Activated naive CD8-positive, alpha-beta T cell (primary cell): Measurements from ENCODE around the gene PRLH.

ENCODE experiments used
- H3K27ac Mint-ChIP-seq: one replicate; pipeline ENCODE4 v1.8.0; 2021; ENCODE audit warnings: mixed read lengths
- H3K27me3 Mint-ChIP-seq: one replicate; pipeline ENCODE4 v1.8.0; 2021; ENCODE audit warnings: mixed read lengths
- H3K36me3 Mint-ChIP-seq: one replicate; pipeline ENCODE4 v1.8.0; 2021; ENCODE audit warnings: mixed read lengths
- H3K4me1 Mint-ChIP-seq: one replicate; pipeline ENCODE4 v1.8.0; 2021; ENCODE audit warnings: low read depth, mixed read lengths
- H3K4me3 Mint-ChIP-seq: one replicate; pipeline ENCODE4 v1.8.0; 2021; ENCODE audit warnings: mild to moderate bottlenecking, mixed read lengths
- H3K9me3 Mint-ChIP-seq: one replicate; pipeline ENCODE4 v1.8.0; 2021; ENCODE audit warnings: low read depth, mixed read lengths

PRLH gene

DNA sequence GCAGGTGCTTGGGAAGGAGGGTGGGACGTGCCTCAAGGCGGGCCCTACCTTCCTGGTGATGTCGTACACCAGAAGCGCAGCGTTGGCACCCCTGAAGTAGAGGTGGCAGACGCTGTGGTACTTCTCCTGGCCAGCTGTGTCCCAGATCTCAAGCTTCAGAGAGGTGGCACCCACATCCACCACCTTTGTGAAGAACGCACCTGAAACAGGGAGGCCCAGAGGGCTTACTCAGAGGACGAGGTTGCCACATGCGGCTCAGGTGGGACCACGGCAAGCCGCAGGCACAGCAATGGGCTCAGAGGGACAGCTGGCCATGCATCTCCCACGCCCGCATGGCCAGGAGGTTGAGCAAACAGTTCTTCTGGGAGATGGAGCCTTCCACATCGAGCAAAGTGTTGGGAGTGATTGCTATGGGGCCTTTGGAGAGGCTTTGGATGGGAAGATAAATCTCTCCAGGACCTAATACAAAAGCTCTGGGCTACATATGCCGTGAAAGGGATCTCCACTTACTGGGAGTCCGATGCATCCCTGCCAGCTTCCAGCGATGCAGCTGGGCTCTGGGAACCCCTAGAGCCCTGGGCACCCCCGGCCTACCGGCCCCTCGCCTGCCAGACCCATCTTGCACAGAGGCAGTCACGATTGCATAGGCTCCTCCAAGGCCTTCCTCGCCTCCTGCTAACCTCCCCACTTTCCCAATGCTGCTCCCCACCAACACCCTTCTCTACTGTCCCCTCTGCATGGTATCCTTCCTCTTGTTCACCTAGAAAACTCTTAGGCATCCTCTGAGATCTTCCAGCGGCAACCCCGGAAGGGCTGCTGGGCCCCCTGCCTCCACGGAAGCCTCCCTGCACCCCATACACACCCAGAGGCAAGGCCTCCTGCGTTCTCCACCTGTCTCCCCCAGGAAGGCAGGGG is 11.8 kb downstream of the PRLH start:
- no peaks in the 10 kb centered on the region for H3K36me3 Mint-ChIP-seq
- peaks cover 6% of the 10 kb centered on the region for H3K4me1 Mint-ChIP-seq
- H3K27me3 Mint-ChIP-seq = no peaks in the 10 kb centered on the region
- no peaks in the 10 kb centered on the region for H3K9me3 Mint-ChIP-seq
- no peak overlapping the region for H3K27ac Mint-ChIP-seq
- H3K4me3 Mint-ChIP-seq = no peak overlapping the region

- H3K4me3 Mint-ChIP-seq = no peak overlapping the region
- peak overlapping the region; percentile 46 for H3K27ac Mint-ChIP-seq
- H3K4me1 Mint-ChIP-seq = peaks cover 6% of the 10 kb centered on the region
- H3K9me3 Mint-ChIP-seq = no peaks in the 10 kb centered on the region
- no peaks in the 10 kb centered on the region for H3K36me3 Mint-ChIP-seq
- no peaks in the 10 kb centered on the region for H3K27me3 Mint-ChIP-seq
Observed at GRCh38 chr2:237581326-237581725, 15.0 kb downstream of the PRLH start.

DNA sequence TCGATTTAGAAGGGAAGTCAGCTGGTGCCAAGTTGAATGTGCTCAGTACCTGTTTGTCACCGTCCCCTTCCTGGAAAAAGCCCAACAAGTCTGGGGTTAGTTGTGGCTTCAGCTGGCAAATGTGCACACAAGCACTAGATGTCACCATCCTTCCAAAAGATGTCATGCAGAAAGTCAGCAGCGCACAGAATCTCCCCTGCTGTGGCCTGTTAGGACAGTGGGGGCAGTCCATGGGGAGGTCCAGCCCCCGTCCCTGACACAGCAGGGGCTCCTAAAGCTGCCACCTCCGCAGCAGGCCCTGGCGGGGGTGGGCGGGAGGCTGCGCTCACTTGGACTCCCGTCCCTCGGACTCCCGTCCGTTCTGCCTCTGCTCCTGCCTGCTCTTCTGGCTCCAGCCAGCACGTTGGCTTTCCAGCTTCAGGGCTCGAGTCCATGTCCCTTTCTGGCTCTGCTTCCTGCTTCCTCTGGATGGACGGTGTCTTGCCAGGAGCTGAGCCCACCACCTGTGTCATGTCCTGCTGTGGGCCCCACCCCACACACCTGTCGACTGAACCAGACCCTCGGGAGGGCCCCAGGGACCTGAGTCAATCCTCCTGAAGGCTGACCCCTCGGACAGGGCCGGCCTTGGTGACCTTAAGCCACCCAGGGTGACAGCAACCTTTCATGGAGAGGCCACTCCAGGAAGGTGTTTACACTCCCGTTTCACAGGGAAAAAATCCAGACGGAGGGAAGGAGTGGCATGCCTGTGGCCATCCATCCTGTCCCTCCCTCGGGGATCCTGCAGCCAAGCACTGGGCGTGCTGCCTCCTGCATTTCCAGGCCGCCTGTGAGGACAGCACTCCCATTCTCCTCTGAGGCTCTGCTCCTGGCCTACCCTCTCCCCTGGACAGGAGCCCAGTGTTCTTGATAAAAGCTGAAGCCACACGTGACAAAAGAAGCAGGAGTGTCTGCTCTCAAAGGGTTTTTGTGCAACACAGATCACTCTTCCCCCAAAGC is 15.7 kb downstream of the PRLH start:
- H3K4me3 Mint-ChIP-seq = no peak overlapping the region
- H3K9me3 Mint-ChIP-seq = no peaks in the 10 kb centered on the region
- H3K27me3 Mint-ChIP-seq = no peaks in the 10 kb centered on the region
- peak overlapping the region; percentile 46 for H3K27ac Mint-ChIP-seq
- H3K4me1 Mint-ChIP-seq = peaks cover 6% of the 10 kb centered on the region
- no peaks in the 10 kb centered on the region for H3K36me3 Mint-ChIP-seq

- Mint-ChIP-seq H3K27me3 (no peaks in the 10 kb centered on the region), H3K27ac (no peak overlapping the region), H3K9me3 (no peaks in the 10 kb centered on the region), H3K36me3 (no peaks in the 10 kb centered on the region), H3K4me1 (peaks cover 6% of the 10 kb centered on the region), H3K4me3 (no peak overlapping the region)
Observed at GRCh38 chr2:237583385-237584295, 17.3 kb downstream of the PRLH start.

GRCh38 chr2:237585590-237586221 is 19.3 kb downstream of the PRLH start:
- Mint-ChIP-seq H3K4me3 (no peak overlapping the region), H3K4me1 (peaks cover 9% of the 10 kb centered on the region), H3K36me3 (no peaks in the 10 kb centered on the region), H3K27me3 (no peaks in the 10 kb centered on the region), H3K27ac (no peak overlapping the region), H3K9me3 (no peaks in the 10 kb centered on the region)

DNA sequence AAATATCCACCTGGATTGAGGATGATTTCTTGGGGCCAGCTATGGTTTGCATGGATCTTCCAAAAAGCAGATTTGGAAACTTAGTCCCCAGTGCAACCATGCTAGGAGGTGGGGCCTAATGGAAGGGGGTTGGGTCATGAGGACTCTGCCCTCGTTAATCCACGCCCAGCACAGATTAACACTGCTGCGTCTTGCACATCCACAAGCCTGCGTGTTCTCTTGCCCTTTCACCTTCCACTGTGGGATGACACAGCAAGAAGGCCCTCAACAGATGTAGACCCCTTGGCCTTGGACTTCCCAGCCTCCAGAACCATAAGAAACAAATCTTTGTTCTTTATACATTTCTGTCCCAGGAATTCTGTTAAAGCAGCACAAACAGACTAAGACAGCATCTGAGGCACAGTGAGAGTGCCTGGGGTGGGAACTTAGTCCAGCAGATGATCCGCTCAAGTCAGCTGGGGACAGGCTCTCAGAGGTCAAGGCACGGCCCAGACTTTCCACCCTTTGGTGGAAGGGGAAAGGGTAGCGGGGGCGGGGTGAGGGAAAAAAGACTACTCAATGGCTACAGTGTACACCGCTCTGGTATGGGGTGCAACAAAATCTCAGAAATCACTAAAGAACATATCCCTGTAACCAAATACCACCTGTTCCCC is 21.8 kb downstream of the PRLH start:
- Mint-ChIP-seq H3K4me3 (no peak overlapping the region), H3K27me3 (no peaks in the 10 kb centered on the region), H3K36me3 (no peaks in the 10 kb centered on the region), H3K4me1 (peaks cover 14% of the 10 kb centered on the region), H3K9me3 (no peaks in the 10 kb centered on the region), H3K27ac (no peak overlapping the region)

DNA sequence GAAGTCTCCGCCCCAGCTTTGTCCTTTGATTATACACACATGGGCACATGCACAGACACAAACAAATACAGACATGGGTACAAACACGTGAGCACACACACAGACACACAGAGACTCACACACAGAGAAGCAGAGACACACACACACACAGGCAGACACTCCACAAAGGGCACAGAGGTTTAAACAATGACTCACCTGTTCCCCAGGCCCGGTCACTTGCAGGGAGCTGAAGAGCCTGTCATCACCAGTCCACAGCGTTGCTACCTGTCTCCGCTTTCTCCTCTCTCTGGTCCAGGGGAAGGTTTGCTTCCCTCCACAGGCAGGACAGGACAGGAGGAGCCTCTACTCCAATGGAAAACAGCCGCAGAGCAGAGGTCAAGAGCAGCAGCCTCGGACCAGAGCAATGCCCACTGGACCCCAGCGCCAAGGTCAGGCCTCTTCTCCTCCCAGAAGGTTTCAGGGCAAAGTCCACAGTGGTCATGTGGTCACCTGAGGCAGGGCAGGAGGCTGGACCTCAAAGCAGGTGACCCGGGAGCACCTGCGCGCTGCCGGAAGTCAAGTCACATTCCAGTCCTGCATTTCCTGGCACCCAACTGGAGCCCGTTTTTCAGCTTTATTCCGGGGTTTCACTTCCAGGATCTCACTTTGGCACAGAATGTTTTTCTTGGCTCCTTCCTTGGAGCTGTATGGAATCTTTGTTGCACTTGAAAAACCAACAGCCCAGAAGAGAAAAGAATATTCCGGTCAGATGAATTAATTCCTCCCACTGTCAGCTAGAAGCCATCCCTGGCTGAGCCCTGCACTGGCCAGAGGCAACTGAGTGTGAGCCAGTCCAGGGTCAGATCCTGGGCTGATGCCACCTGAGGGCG is 24.1 kb downstream of the PRLH start, which contains the start of gene RAB17:
Gene RAB17, minus strand, starts transcription at position 463 of the 869 bp plus-strand sequence. CDS start 4,580 bp downstream, outside the sequence.
- Mint-ChIP-seq H3K27me3 (no peaks in the 10 kb centered on the region), H3K27ac (no peak within 1 kb of the TSS), H3K4me3 (no peak within 1 kb of the TSS), H3K36me3 (no peaks in the 10 kb centered on the region), H3K9me3 (no peaks in the 10 kb centered on the region), H3K4me1 (peaks cover 14% of the 10 kb centered on the region)

GRCh38 chr2:237591141-237591881 is 24.9 kb downstream of the PRLH start:
- Mint-ChIP-seq H3K27ac (no peak overlapping the region), H3K27me3 (no peaks in the 10 kb centered on the region), H3K36me3 (no peaks in the 10 kb centered on the region), H3K4me1 (peaks cover 14% of the 10 kb centered on the region), H3K9me3 (no peaks in the 10 kb centered on the region), H3K4me3 (no peak overlapping the region)

DNA sequence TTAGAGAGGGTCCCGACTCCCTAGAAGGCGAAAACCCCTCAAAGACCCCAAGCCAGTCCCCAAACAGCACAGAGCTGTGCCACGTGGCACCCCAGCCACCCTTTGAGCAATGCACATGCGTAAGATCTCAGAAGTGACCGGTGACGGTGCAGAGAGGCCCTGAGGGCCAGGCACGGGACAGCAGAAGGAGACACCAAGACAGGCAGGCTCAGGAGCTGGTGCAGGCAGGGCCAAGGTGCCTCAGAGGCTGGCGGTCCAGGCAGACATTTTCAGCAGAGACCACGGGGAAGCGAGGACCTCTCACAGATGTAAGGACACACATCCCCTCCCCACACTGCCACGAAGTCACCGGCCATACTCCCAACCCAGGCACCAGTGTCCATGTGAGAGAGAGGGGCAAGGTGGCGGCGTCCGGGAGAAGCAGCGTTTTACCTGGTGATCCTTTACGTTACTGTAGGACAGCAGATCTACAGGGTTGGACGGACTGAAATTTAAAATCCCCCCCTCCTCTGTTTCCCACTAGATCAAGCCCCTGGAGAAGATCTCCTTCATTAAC is 26.1 kb downstream of the PRLH start:
- Mint-ChIP-seq H3K9me3 (no peaks in the 10 kb centered on the region), H3K36me3 (no peaks in the 10 kb centered on the region), H3K27me3 (no peaks in the 10 kb centered on the region), H3K27ac (no peak overlapping the region), H3K4me3 (no peak overlapping the region), H3K4me1 (peaks cover 14% of the 10 kb centered on the region)

GRCh38 chr2:237593036-237593435 is 26.7 kb downstream of the PRLH start:
- no peak overlapping the region for H3K27ac Mint-ChIP-seq
- H3K4me1 Mint-ChIP-seq = peaks cover 14% of the 10 kb centered on the region

DNA sequence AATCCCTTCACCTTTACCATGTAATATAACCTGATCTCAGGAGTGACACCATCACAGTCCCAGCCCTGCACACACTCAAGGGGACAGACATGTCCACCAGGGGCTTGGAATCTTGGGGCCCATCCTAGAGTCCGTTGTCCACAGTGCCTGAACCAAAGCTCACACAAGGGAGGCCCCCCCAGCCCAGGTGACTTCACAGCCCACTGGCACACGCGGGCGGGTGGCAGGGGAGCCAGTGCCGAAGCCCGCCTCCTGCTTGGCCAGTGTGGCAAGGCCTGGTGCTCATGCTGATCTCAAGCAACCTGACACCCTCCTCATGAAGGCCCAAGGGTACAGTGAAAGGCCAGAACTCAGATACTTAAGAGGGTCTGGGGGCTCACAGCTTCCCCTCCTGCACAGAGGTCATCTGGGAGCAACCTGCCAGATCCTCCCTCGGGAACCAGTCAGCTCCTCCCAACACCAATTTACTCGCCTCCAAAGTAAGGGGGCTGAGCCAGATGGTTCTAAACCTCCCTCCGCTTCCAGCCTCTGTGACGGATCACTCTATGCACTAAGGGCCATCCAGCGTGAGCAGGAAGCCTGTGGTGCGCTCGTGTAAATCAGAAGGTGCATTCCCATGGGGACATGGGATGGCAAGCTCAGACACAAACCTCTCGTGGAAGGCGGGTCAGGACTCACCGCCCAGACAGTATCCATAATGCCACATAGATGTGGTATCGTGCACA is 27.4 kb downstream of the PRLH start:
- H3K36me3 Mint-ChIP-seq = no peaks in the 10 kb centered on the region
- H3K27me3 Mint-ChIP-seq = no peaks in the 10 kb centered on the region
- H3K27ac Mint-ChIP-seq = no peak overlapping the region

More at GRCh38 chr2:237593036-237593435, 26.7 kb downstream of the PRLH start:
- no peak overlapping the region for H3K4me3 Mint-ChIP-seq
- no peaks in the 10 kb centered on the region for H3K36me3 Mint-ChIP-seq
- no peaks in the 10 kb centered on the region for H3K9me3 Mint-ChIP-seq
- no peaks in the 10 kb centered on the region for H3K27me3 Mint-ChIP-seq

More for the DNA sequence above, 27.4 kb downstream of the PRLH start:
- Mint-ChIP-seq H3K9me3 (no peaks in the 10 kb centered on the region), H3K4me1 (peaks cover 14% of the 10 kb centered on the region), H3K4me3 (no peak overlapping the region)
